ENCODE measurements around the gene GREB1.

DNA sequence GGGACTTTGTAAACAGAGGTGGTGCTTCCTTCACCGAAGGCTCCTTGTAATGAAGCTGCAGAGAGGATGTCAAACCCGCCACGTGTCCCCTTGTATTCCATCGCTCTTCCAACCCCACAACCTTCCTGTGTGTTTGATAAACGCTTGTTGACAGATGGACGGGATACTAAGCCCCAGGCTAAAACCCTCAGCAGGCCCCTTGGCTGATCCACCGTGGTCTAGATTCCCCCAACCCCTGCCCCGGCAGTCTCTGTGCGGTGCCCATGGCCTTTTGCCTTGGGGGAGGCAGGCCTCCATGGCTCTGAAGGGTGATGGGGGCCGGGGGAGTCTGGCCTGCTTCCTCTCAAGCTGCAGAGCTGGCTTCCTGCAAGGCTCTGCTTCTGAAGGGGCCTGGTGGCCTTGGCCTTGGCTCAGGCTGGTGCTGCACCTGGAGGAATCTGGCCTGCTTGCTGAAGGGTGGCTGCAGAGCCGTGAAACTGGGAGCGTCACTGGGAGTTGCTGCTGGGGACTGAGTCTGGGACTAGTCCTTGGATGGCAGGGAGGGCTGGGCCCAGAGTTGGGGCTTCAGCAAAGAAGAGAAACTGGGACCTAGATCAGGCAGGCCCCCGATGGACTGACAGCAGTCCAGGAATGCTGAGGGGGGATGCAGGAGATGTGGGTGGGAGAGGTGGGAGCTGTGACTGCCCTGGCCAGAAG, 145.8 kb downstream of the GREB1 start:
- no peak for TF ChIP-seq CREB1 (IDR thresholded peaks at IDR 0.05; ENCODE audit: low read depth)
- TF ChIP-seq CEBPB (IDR thresholded peaks at IDR 0.05), result no peak
- no peak for TF ChIP-seq FOXM1 (IDR thresholded peaks at IDR 0.05; ENCODE audit: borderline replicate concordance, low read depth)
- TF ChIP-seq, protein P1, sequence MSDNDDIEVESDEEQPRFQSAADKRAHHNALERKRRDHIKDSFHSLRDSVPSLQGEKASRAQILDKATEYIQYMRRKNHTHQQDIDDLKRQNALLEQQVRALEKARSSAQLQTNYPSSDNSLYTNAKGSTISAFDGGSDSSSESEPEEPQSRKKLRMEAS (IDR thresholded peaks at IDR 0.05), result no peak
- no peak for TF ChIP-seq TEAD4 (IDR thresholded peaks at IDR 0.05)
